Coronary artery (tissue), 2 donors: ENCODE data around the gene CARHSP1.

ENCODE experiments used
- DNase-seq: peaks from one replicate; pipeline ENCODE4 v3.0.0-alpha.2; 2017; ENCODE audit warnings: low spot score
- H3K27ac ChIP-seq, 2 donors: fragments of 200-600 bp; sonication (generic); one replicate each; pipeline ENCODE4 v1.5.1; 2016 to 2019
- H3K4me3 ChIP-seq: fragments of 200-600 bp; sonication (generic); 2 replicates; pipeline ENCODE4 v1.5.1; 2016; ENCODE audit warnings: mild to moderate bottlenecking, moderate library complexity
- CTCF ChIP-seq: fragments of 200-600 bp; sonication (generic); IDR thresholded peaks from one replicate; pipeline ENCODE4 v1.5.1; 2019; ENCODE audit warnings: antibody characterized with exemption

Gene CARHSP1

GRCh38 chr16:8818504-8819270 is 50.1 kb downstream of the CARHSP1 start:
- no peak for TF ChIP-seq CTCF
- DNase-seq: no peak
- no peak overlapping the region for H3K4me3 ChIP-seq
- no peak overlapping the region for H3K27ac ChIP-seq

- no peak for DNase-seq
- Histone ChIP-seq H3K4me3 (no peak overlapping the region), H3K27ac (no peak overlapping the region)
- no peak for TF ChIP-seq CTCF
These were observed 51.7 kb downstream of the CARHSP1 start for GRCh38 chr16:8816967-8817655.

GRCh38 chr16:8814095-8814806 is 54.6 kb downstream of the CARHSP1 start:
- TF ChIP-seq CTCF: no peak
- no peak overlapping the region for H3K27ac ChIP-seq
- H3K4me3 ChIP-seq: no peak overlapping the region
- no peak for DNase-seq

GRCh38 chr16:8812162-8812843 is 56.5 kb downstream of the CARHSP1 start:
- no peak for DNase-seq
- no peak for TF ChIP-seq CTCF
- Histone ChIP-seq H3K4me3 (no peak overlapping the region), H3K27ac (no peak overlapping the region)

- TF ChIP-seq CTCF: no peak
- H3K27ac ChIP-seq: no peak overlapping the region
- DNase-seq: no peak
- no peak overlapping the region for H3K4me3 ChIP-seq
These were observed 60.0 kb downstream of the CARHSP1 start for GRCh38 chr16:8808613-8809353.

GRCh38 chr16:8808009-8808408 is 60.8 kb downstream of the CARHSP1 start:
- DNase-seq: no peak
- no peak overlapping the region for H3K4me3 ChIP-seq
- no peak overlapping the region for H3K27ac ChIP-seq
- no peak for TF ChIP-seq CTCF
